RWPE2 (cell line): Measurements from ENCODE around the gene VSIG10L.

ENCODE experiments used
- ATAC-seq: fragments of 200-7000 bp; cut with Tn5 transposase; 3 replicates; pipeline ENCODE4 v1.9.1; 2021; ENCODE audit warnings: low read depth
- DNase-seq: peaks from one replicate; pipeline ENCODE4 v3.0.0-alpha.2; 2020; ENCODE audit warnings: low spot score
- H3K27ac ChIP-seq: fragments of 450-650 bp; 2 replicates; pipeline ENCODE4 v1.5.1; 2017; ENCODE audit warnings: mild to moderate bottlenecking; ENCODE audit not compliant: poor library complexity, severe bottlenecking
- H3K27me3 ChIP-seq: fragments of 250-450 bp; sonication (Bioruptor Pico); 2 replicates; pipeline ENCODE4 v1.5.1; 2021; ENCODE audit warnings: mild to moderate bottlenecking, moderate library complexity; ENCODE audit not compliant: insufficient read depth, poor library complexity, severe bottlenecking
- H3K36me3 ChIP-seq: fragments of 250-450 bp; sonication (Bioruptor Pico); 2 replicates; pipeline ENCODE4 v1.5.1; 2020; ENCODE audit warnings: low read depth, mild to moderate bottlenecking, moderate library complexity
- H3K4me1 ChIP-seq: fragments of 250-450 bp; sonication (Bioruptor Pico); 2 replicates; pipeline ENCODE4 v1.5.1; 2021; ENCODE audit warnings: mild to moderate bottlenecking, moderate library complexity; ENCODE audit not compliant: insufficient read depth, poor library complexity, severe bottlenecking
- H3K4me3 ChIP-seq: fragments of 250-450 bp; sonication (Bioruptor Pico); 2 replicates; pipeline ENCODE4 v1.5.1; 2021; ENCODE audit warnings: mild to moderate bottlenecking, moderate library complexity; ENCODE audit not compliant: severe bottlenecking
- H3K9me3 ChIP-seq: fragments of 250-450 bp; sonication (Bioruptor Pico); 2 replicates; pipeline ENCODE4 v1.5.1; 2021; ENCODE audit warnings: mild to moderate bottlenecking, moderate library complexity; ENCODE audit not compliant: severe bottlenecking
- CTCF ChIP-seq: fragments of 450-650 bp; IDR thresholded peaks from one replicate; pipeline ENCODE4 v1.5.1; 2017; ENCODE audit warnings: mild to moderate bottlenecking, moderate library complexity; ENCODE audit not compliant: poor library complexity, severe bottlenecking

The VSIG10L gene

GRCh38 chr19:51323481-51324166 is 18.3 kb downstream of the VSIG10L start:
- Histone ChIP-seq H3K4me1 (peaks cover 2% of the 10 kb centered on the region), H3K27ac (no peak overlapping the region), H3K9me3 (no peaks in the 10 kb centered on the region), H3K4me3 (no peak overlapping the region), H3K36me3 (no peaks in the 10 kb centered on the region), H3K27me3 (peaks cover 8% of the 10 kb centered on the region)
- ATAC-seq (no peak; the same call in 2 of the 3 replicates), DNase-seq (no peak)
- no peak for TF ChIP-seq CTCF

- H3K36me3 ChIP-seq = no peaks in the 10 kb centered on the region
- no peaks in the 10 kb centered on the region for H3K9me3 ChIP-seq
- no peak for TF ChIP-seq CTCF
- H3K4me3 ChIP-seq = no peak overlapping the region
- no peak for ATAC-seq
- H3K27ac ChIP-seq = no peak overlapping the region
- no peaks in the 10 kb centered on the region for H3K27me3 ChIP-seq
- DNase-seq = no peak
- H3K4me1 ChIP-seq = no peaks in the 10 kb centered on the region
Measured at GRCh38 chr19:51321799-51322198, 20.1 kb downstream of the VSIG10L start.

- H3K4me1 ChIP-seq = no peaks in the 10 kb centered on the region
- ATAC-seq = no peak
- H3K27ac ChIP-seq = no peak overlapping the region
- DNase-seq = no peak
- no peaks in the 10 kb centered on the region for H3K27me3 ChIP-seq
- no peaks in the 10 kb centered on the region for H3K9me3 ChIP-seq
- H3K36me3 ChIP-seq = no peaks in the 10 kb centered on the region
- no peak overlapping the region for H3K4me3 ChIP-seq
- TF ChIP-seq CTCF = no peak
Measured at GRCh38 chr19:51320280-51320657, 21.7 kb downstream of the VSIG10L start.

GRCh38 chr19:51319649-51320279 is 22.2 kb downstream of the VSIG10L start:
- Histone ChIP-seq H3K27me3 (no peaks in the 10 kb centered on the region), H3K9me3 (no peaks in the 10 kb centered on the region), H3K27ac (no peak overlapping the region), H3K4me1 (no peaks in the 10 kb centered on the region), H3K4me3 (no peak overlapping the region), H3K36me3 (no peaks in the 10 kb centered on the region)
- no peak for DNase-seq
- no peak for ATAC-seq
- no peak for TF ChIP-seq CTCF
